GM15510 (cell line): ENCODE measurements around the gene ZKSCAN3.

ENCODE experiments used
- POLR2A ChIP-seq: IDR thresholded peaks from 3 replicates; pipeline ENCODE4 v1.6.1; 2011; ENCODE audit warnings: borderline replicate concordance; ENCODE audit not compliant: insufficient read length; ENCODE audit errors: extremely low read depth

The ZKSCAN3 gene

DNA sequence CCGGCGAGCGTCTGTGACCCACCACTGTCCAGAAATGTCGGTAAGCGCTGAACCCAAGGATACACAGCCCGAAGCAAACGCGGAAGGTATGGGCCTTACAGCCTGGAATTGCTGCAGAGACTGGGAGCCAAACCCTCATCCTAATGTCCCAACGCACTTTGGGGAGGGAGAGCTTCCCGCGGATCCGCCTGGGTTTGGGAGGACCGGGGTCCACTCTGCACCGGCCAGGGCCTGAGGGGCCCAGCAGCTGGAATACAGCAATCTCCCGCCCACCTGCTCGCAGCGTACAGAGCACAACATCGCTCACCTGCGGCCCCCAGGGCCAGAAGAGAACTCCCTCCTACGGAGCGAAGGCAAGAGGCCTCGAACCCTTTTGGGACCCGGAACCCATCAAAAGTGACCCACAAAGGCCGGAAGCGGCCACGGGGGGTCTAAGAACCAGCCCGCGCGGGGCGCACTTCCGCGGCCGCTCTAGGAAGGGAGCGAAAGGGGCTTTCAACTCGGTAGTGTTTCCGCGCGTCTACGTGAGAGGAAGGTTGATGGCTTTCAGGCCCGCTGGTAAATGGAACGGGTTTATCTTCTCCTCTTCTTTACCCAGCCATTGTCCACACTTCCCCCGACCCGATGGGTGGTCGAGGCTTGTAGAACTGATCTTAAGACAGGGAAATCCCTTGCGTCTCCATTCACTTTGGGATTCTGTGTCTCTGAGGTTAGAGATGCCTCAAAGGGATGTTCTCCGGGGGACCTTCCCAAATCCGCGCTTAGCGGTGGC is 49.8 kb downstream of the ZKSCAN3 start, which contains the start of gene ZSCAN12:
Gene ZSCAN12, minus strand, starts transcription at position 398 of the 772 bp plus-strand sequence. CDS start 1,342 bp downstream, outside the sequence.
- peak; percentile 87 for TF ChIP-seq POLR2A

DNA sequence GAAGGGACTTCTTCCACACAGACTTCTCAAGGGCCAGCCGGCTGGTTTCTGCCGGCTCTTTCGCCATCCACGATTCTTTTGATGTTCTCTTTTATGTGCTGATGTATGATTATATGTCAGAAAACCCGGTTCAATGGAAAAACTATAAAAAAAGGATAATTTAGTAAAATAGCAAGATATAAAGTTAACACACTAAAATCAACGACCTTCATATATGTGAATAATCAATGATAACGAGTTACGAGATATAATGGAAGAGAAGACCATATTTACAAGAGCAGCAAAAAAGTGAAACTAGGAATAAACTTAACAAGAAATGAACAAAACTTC is 50.3 kb downstream of the ZKSCAN3 start:
- TF ChIP-seq POLR2A: no peak

DNA sequence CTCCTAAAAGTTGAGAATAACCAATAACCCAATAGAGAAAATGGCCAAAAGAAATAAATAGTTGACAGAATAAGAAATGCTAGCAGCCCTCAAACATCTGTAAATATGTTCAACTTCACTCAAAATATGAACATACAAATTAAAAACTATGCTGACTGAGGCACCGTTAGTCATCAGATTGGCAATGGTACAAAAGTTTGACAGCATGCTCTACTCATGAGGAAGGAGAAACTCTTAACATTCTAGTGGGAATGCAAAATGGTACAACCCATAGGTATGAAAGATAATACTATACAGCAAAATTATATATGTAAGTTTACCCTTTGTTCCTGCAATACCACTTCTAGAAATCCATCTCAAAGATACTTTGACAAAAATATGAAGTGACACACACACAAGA is 51.4 kb downstream of the ZKSCAN3 start:
- no peak for TF ChIP-seq POLR2A

DNA sequence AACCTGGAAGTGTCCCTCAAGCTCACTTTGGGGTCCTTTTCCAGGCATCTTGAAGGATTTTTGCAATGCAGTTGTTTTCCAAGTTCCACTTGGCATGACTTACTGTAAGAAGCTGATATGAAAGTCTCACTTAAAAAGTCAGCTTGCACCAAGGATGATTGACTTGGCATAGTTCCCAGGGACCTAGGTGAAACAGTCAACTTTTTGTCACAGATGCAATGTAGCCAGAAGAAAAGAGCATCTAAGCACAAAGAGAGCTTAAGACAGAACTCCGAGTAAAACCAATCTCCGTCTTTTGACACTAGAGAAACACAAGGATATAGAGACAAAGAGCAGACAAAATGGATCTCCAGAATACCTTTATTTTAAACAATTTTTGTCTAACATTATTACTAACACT is 52.5 kb downstream of the ZKSCAN3 start:
- no peak for TF ChIP-seq POLR2A

DNA sequence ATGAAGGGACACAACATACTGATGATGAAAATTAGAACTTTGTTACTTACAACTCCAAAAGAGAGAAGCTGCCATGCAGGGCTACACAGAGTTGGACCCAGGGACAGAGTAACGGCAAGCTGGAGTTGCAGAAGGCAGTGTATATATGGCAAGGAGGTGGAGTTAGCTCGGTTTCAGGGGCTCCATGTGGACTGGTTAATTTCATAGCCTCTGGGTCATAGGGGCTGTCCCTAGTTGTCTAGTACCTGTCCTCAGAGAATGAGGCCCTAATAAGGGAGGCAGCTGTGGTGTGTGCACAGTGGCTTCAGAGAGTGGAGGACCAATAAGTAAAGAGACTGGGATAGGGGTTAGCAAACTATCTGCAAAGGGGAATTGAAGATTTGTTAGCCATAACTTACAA is 57.7 kb downstream of the ZKSCAN3 start:
- no peak for TF ChIP-seq POLR2A

DNA sequence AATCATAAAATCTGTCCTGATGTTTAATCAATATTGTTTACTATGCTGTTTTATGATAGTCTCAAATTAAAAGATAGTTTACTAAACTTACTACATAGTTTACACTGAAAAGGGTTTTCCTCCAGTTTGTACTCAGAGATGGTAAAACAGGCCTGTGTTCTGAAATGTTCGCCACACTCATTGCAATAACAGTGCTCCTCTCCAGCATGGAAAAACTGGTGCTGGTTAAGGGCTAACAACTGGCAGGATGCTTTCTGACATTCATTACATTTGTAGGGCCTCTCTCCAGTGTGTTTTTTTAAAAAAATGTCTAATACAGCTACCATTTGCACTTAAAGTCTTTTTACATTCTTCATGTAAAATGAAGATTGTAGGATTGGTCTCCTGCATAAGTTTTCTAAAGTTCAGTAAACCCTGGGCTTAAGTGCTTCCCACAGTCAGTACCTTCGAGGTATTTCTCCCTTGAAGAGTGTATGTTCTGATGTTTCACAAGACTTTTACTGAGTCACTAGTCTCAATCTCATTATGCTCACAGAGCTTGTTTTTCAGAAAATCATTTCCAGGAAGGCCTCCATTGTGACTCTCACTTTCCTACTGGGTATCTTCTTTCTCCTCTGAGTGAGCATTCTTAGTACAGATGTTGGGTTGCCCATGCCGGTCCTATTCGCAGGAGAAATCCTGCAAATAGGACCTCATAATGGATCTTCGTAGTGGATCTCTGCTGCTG is 58.5 kb downstream of the ZKSCAN3 start:
- TF ChIP-seq POLR2A: no peak

DNA sequence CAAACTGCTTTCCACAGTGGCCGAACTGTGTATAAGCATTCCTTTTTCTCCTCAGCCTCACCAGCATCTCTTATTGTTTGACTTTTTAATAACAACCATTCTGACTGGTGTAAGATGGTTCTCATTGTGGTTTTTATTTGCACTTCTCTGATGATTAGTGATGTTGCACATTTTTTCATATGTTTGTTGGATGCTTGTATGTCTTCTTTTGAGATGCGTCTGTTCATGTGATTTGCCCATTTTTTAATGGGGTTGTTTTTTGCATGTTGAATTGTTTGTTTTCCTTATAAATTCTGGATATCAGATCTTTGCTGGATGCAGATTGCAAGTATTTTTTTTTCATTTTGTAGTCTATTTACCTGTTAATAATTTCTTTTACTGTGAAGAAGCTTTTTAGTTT is 61.0 kb downstream of the ZKSCAN3 start:
- no peak for TF ChIP-seq POLR2A

DNA sequence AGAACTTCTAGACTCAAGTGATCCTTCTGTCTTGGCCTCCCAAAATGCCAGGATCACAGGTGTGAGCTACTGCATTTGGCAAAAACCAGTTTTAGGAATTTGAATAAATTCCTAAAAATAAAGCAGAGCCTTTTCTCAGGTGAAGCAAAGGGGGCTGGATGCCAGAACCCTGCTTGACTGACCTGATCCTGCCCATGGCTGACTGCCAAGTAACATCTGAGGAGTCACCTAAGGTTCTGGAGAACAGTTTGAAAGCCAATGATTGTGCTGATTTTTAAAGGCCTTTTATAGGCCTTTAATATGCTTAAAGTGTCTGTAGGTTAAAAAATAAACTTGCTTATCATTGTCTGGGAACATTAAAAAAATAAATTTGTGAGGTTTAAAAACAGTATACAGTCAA is 63.9 kb downstream of the ZKSCAN3 start:
- no peak for TF ChIP-seq POLR2A
